Upper lobe of left lung (tissue), 4 donors: ENCODE measurements around the gene STAT4.

Experiments
- EP300 ChIP-seq, 4 donors: sonication (generic); formaldehyde crosslinking; IDR thresholded peaks; one replicate each; pipeline ENCODE4 v1.5.1; 2017; ENCODE audit warnings: antibody characterized with exemption in 4 of 4, control low read depth in 2 of 4
- POLR2A ChIP-seq, 4 donors: fragments of 450-650 bp; IDR thresholded peaks; one replicate each; pipeline ENCODE4 v1.5.1; 2016 to 2017; ENCODE audit warnings: antibody characterized with exemption in 4 of 4, mild to moderate bottlenecking in 2 of 4
- POLR2AphosphoS5 ChIP-seq, 2 donors: sonication (generic); formaldehyde crosslinking; IDR thresholded peaks; one replicate each; pipeline ENCODE4 v1.5.1; 2017; ENCODE audit warnings: antibody characterized with exemption in 2 of 2
- TF ChIP-seq, protein P1 (sequence below), 6 experiments: fragments of 450-650 bp in 4 of 6; fragments of 200-600 bp in 2 of 6; sonication (generic) in 2 of 6; IDR thresholded peaks; one replicate each; pipeline ENCODE4 v1.5.1; 2016 to 2019; ENCODE audit warnings: antibody characterized with exemption in 6 of 6

DNA sequence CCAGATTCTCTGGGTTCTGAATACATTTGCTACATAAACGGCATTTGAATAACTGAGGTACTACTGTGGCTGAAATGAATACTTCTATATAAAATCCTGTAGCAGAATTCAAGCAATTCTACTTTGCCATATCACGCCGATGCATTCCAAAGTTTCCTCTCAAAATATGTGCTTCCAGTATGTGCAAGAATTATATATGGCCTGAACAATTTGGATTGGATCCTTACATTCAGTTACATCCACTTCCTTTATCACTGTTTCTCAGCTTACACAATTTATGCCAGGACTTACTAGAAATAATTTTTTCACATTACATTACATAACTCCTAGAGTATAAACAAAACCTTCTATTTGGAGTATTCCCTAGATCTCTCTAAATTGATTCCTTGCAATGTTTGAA is 46.3 kb upstream of the STAT4 start:
- TF ChIP-seq EP300 (IDR thresholded peaks at IDR 0.05), result no peak
- TF ChIP-seq, protein P1, sequence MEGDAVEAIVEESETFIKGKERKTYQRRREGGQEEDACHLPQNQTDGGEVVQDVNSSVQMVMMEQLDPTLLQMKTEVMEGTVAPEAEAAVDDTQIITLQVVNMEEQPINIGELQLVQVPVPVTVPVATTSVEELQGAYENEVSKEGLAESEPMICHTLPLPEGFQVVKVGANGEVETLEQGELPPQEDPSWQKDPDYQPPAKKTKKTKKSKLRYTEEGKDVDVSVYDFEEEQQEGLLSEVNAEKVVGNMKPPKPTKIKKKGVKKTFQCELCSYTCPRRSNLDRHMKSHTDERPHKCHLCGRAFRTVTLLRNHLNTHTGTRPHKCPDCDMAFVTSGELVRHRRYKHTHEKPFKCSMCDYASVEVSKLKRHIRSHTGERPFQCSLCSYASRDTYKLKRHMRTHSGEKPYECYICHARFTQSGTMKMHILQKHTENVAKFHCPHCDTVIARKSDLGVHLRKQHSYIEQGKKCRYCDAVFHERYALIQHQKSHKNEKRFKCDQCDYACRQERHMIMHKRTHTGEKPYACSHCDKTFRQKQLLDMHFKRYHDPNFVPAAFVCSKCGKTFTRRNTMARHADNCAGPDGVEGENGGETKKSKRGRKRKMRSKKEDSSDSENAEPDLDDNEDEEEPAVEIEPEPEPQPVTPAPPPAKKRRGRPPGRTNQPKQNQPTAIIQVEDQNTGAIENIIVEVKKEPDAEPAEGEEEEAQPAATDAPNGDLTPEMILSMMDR (IDR thresholded peaks at IDR 0.05), result no peak
- TF ChIP-seq POLR2A (IDR thresholded peaks at IDR 0.05), result no peak
- no peak for TF ChIP-seq POLR2AphosphoS5 (IDR thresholded peaks at IDR 0.05)
